ENCODE data around the gene FASTK.

The FASTK gene

GRCh38 chr7:151117565-151117964 is 37.0 kb upstream of the FASTK start:
- Histone ChIP-seq H4K8ac (ENCODE audit: low read length) (no peak overlapping the region), H3K9me3 (ENCODE audit: control insufficient read depth, low read length) (no peaks in the 10 kb centered on the region), H3K14ac (ENCODE audit: low read length in 2 of 2) (no peak overlapping the region), H3K4me1 (ENCODE audit: control insufficient read depth, insufficient read depth, low read depth, low read length) (peaks cover 38% of the 10 kb centered on the region), H3K36me3 (ENCODE audit: control insufficient read depth in 1 of 2, insufficient read depth in 2 of 2, low read depth in 1 of 2, low read length in 2 of 2) (peaks cover 42 to 65% of the 10 kb centered on the region in 2 experiments), H3K79me1 (replicated peaks; ENCODE audit: low read length, poor library complexity, severe bottlenecking) (peaks cover 44% of the 10 kb centered on the region), H2BK15ac (ENCODE audit: low read depth, poor library complexity, severe bottlenecking) (peak overlapping the region; percentile 9), H3K4me3 (ENCODE audit: insufficient read depth in 1 of 2, low read depth in 1 of 2, low read length in 2 of 2) (no peak overlapping the region), H2BK5ac (ENCODE audit: low read depth, low read length, poor library complexity, severe bottlenecking) (no peak overlapping the region), H3K4ac (ENCODE audit: low read depth in 1 of 2, low read length in 2 of 2) (no peak overlapping the region), H2AFZ (ENCODE audit: low read depth, low read length) (no peak overlapping the region), H3K27me3 (ENCODE audit: control insufficient read depth in 1 of 2, insufficient read depth in 1 of 2, low read length in 2 of 2) (no peaks in the 10 kb centered on the region), H2AK5ac (ENCODE audit: low read length, severe bottlenecking) (no peak overlapping the region), H3K23ac (ENCODE audit: low read length in 2 of 2) (no peak overlapping the region), H2BK12ac (ENCODE audit: low read length in 2 of 2) (no peak overlapping the region), H3K18ac (ENCODE audit: low read depth in 1 of 2, low read length in 2 of 2) (no peak overlapping the region), H3K9ac (ENCODE audit: low read length) (no peak overlapping the region), H3K4me2 (ENCODE audit: low read length, poor library complexity, severe bottlenecking) (no peak overlapping the region), H3K27ac (ENCODE audit: low read length, poor library complexity, severe bottlenecking) (no peak overlapping the region), H4K91ac (ENCODE audit: low read length) (no peak overlapping the region), H2BK120ac (ENCODE audit: low read depth, low read length) (no peak overlapping the region)
- no peak for DNase-seq
- 96% methylated on average over 11 of the region's 12 CpGs for WGBS

- WGBS = 96% methylated on average over 27 of the region's 27 CpGs
- Histone ChIP-seq H3K36me3 (ENCODE audit: control insufficient read depth in 1 of 2, insufficient read depth in 2 of 2, low read depth in 1 of 2, low read length in 2 of 2) (peaks cover 41 to 62% of the 10 kb centered on the region in 2 experiments), H2BK15ac (ENCODE audit: low read depth, poor library complexity, severe bottlenecking) (no peak overlapping the region), H3K14ac (ENCODE audit: low read length in 2 of 2) (no peak overlapping the region), H3K9me3 (ENCODE audit: control insufficient read depth, low read length) (no peaks in the 10 kb centered on the region), H3K4me3 (ENCODE audit: insufficient read depth in 1 of 2, low read depth in 1 of 2, low read length in 2 of 2) (no peak overlapping the region), H2BK12ac (ENCODE audit: low read length in 2 of 2) (peak overlapping the region in 1 of 2 experiments; percentile 67), H3K9ac (ENCODE audit: low read length) (no peak overlapping the region), H2AFZ (ENCODE audit: low read depth, low read length) (no peak overlapping the region), H3K4me1 (ENCODE audit: control insufficient read depth, insufficient read depth, low read depth, low read length) (peaks cover 38% of the 10 kb centered on the region), H3K4ac (ENCODE audit: low read depth in 1 of 2, low read length in 2 of 2) (no peak overlapping the region), H2AK5ac (ENCODE audit: low read length, severe bottlenecking) (no peak overlapping the region), H3K27ac (ENCODE audit: low read length, poor library complexity, severe bottlenecking) (no peak overlapping the region), H3K4me2 (ENCODE audit: low read length, poor library complexity, severe bottlenecking) (no peak overlapping the region), H3K23ac (ENCODE audit: low read length in 2 of 2) (peak overlapping the region in 1 of 2 experiments; percentile 67), H3K27me3 (ENCODE audit: control insufficient read depth in 1 of 2, insufficient read depth in 1 of 2, low read length in 2 of 2) (no peaks in the 10 kb centered on the region), H4K8ac (ENCODE audit: low read length) (peak overlapping the region; percentile 40), H3K18ac (ENCODE audit: low read depth in 1 of 2, low read length in 2 of 2) (no peak overlapping the region), H4K91ac (ENCODE audit: low read length) (peak overlapping the region; percentile 25), H2BK120ac (ENCODE audit: low read depth, low read length) (no peak overlapping the region), H2BK5ac (ENCODE audit: low read depth, low read length, poor library complexity, severe bottlenecking) (no peak overlapping the region), H3K79me1 (replicated peaks; ENCODE audit: low read length, poor library complexity, severe bottlenecking) (peaks cover 49% of the 10 kb centered on the region)
- DNase-seq = no peak
Observed at GRCh38 chr7:151116603-151117440, 36.2 kb upstream of the FASTK start.

- H3K14ac ChIP-seq (ENCODE audit: low read length in 2 of 2) = no peak overlapping the region
- peak overlapping the region; percentile 38 for H2BK15ac ChIP-seq (ENCODE audit: low read depth, poor library complexity, severe bottlenecking)
- peak overlapping the region; percentile 23 to 24 for H2BK12ac ChIP-seq (ENCODE audit: low read length in 2 of 2)
- H2BK120ac ChIP-seq (ENCODE audit: low read depth, low read length) = peak overlapping the region; percentile 58
- H3K36me3 ChIP-seq (ENCODE audit: control insufficient read depth in 1 of 2, insufficient read depth in 2 of 2, low read depth in 1 of 2, low read length in 2 of 2) = peaks cover 32 to 60% of the 10 kb centered on the region in 2 experiments
- peak overlapping the region; percentile 82 for H4K8ac ChIP-seq (ENCODE audit: low read length)
- H3K4me2 ChIP-seq (ENCODE audit: low read length, poor library complexity, severe bottlenecking) = peak overlapping the region; percentile 86
- no peaks in the 10 kb centered on the region for H3K9me3 ChIP-seq (ENCODE audit: control insufficient read depth, low read length)
- H3K23ac ChIP-seq (ENCODE audit: low read length in 2 of 2) = peak overlapping the region in 1 of 2 experiments; percentile 67
- peak; percentile 26 for DNase-seq
- no peak overlapping the region for H3K27ac ChIP-seq (ENCODE audit: low read length, poor library complexity, severe bottlenecking)
- H2BK5ac ChIP-seq (ENCODE audit: low read depth, low read length, poor library complexity, severe bottlenecking) = no peak overlapping the region
- 45% methylated on average over 14 of the region's 14 CpGs for WGBS
- peaks cover 40% of the 10 kb centered on the region for H3K4me1 ChIP-seq (ENCODE audit: control insufficient read depth, insufficient read depth, low read depth, low read length)
- no peak overlapping the region for H4K91ac ChIP-seq (ENCODE audit: low read length)
- peaks cover 54% of the 10 kb centered on the region for H3K79me1 ChIP-seq (replicated peaks; ENCODE audit: low read length, poor library complexity, severe bottlenecking)
- H3K27me3 ChIP-seq (ENCODE audit: control insufficient read depth in 1 of 2, insufficient read depth in 1 of 2, low read length in 2 of 2) = no peaks in the 10 kb centered on the region
- H3K4me3 ChIP-seq (ENCODE audit: insufficient read depth in 1 of 2, low read depth in 1 of 2, low read length in 2 of 2) = peak overlapping the region in 1 of 2 experiments; percentile 57
- H3K4ac ChIP-seq (ENCODE audit: low read depth in 1 of 2, low read length in 2 of 2) = no peak overlapping the region
- H2AFZ ChIP-seq (ENCODE audit: low read depth, low read length) = no peak overlapping the region
- peak overlapping the region in 1 of 2 experiments; percentile 33 for H3K18ac ChIP-seq (ENCODE audit: low read depth in 1 of 2, low read length in 2 of 2)
- no peak overlapping the region for H3K9ac ChIP-seq (ENCODE audit: low read length)
- peak overlapping the region; percentile 19 for H2AK5ac ChIP-seq (ENCODE audit: low read length, severe bottlenecking)
Observed at GRCh38 chr7:151115836-151116418, 35.3 kb upstream of the FASTK start.
